Loucy (cell line): Measurements from ENCODE around the gene VAT1L.

Experiments
- H2AFZ ChIP-seq: fragments of 200-600 bp; sonication (generic); 2 replicates; pipeline ENCODE4 v1.6.0; 2016; ENCODE audit warnings: antibody characterized with exemption, mild to moderate bottlenecking, low read length, moderate library complexity
- H3F3A ChIP-seq: fragments of 200-600 bp; 2 replicates; pipeline ENCODE4 v1.6.0; 2016; ENCODE audit warnings: antibody characterized with exemption, low read depth, mild to moderate bottlenecking
- H3K27me3 ChIP-seq: fragments of 200-600 bp; sonication (generic); 2 replicates; pipeline ENCODE4 v1.6.1; 2014; ENCODE audit warnings: low read length, mild to moderate bottlenecking; ENCODE audit not compliant: insufficient read depth, poor library complexity, severe bottlenecking
- H3K36me3 ChIP-seq: fragments of 200-600 bp; sonication (generic); 2 replicates; pipeline ENCODE4 v1.6.1; 2016; ENCODE audit warnings: low read length; ENCODE audit not compliant: insufficient read depth
- H3K4me1 ChIP-seq: fragments of 200-600 bp; sonication (generic); 2 replicates; pipeline ENCODE4 v1.5.1; 2014; ENCODE audit warnings: low read length, mild to moderate bottlenecking; ENCODE audit not compliant: insufficient read depth, poor library complexity, severe bottlenecking
- H3K4me2 ChIP-seq: fragments of 200-600 bp; sonication (generic); 2 replicates; pipeline ENCODE4 v1.6.0; 2014; ENCODE audit warnings: antibody characterized with exemption, low read length, low read depth, mild to moderate bottlenecking; ENCODE audit not compliant: poor library complexity, severe bottlenecking
- H3K4me3 ChIP-seq: fragments of 200-600 bp; sonication (generic); 2 replicates; pipeline ENCODE4 v1.5.1; 2014; ENCODE audit warnings: low read length, mild to moderate bottlenecking, mixed read lengths; ENCODE audit not compliant: poor library complexity, severe bottlenecking
- H3K79me2 ChIP-seq: fragments of 200-600 bp; sonication (generic); 2 replicates; pipeline ENCODE4 v1.6.1; 2014; ENCODE audit warnings: low read length; ENCODE audit not compliant: insufficient read depth
- H3K9ac ChIP-seq: fragments of 200-600 bp; sonication (generic); 2 replicates; pipeline ENCODE4 v1.6.0; 2014; ENCODE audit warnings: mild to moderate bottlenecking, low read depth, low read length, moderate library complexity; ENCODE audit not compliant: poor library complexity, severe bottlenecking
- H3K9me2 ChIP-seq: fragments of 200-600 bp; sonication (generic); replicated peaks from 2 replicates; pipeline ENCODE4 v1.6.1; 2016; ENCODE audit warnings: low read depth, low read length, mixed read lengths
- H3K9me3 ChIP-seq: fragments of 200-600 bp; sonication (generic); 2 replicates; pipeline ENCODE4 v1.6.1; 2014; ENCODE audit warnings: mild to moderate bottlenecking, antibody characterized with exemption, low read length, low read depth; ENCODE audit not compliant: insufficient read depth
- H4K20me1 ChIP-seq: fragments of 200-600 bp; sonication (generic); 2 replicates; pipeline ENCODE4 v1.6.0; 2014; ENCODE audit warnings: antibody characterized with exemption, low read length, mild to moderate bottlenecking; ENCODE audit not compliant: insufficient read depth, poor library complexity, severe bottlenecking
- CTCF ChIP-seq: fragments of 200-600 bp; sonication (generic); conservative IDR thresholded peaks from 2 replicates; pipeline ENCODE4 v1.5.1; 2014; ENCODE audit warnings: mild to moderate bottlenecking, antibody characterized with exemption, low read length
- EZH2phosphoT487 ChIP-seq: fragments of 200-600 bp; IDR thresholded peaks from 2 replicates; pipeline ENCODE4 v1.6.1; 2018; ENCODE audit warnings: antibody characterized with exemption, mild to moderate bottlenecking, moderate library complexity, borderline replicate concordance

VAT1L gene

DNA sequence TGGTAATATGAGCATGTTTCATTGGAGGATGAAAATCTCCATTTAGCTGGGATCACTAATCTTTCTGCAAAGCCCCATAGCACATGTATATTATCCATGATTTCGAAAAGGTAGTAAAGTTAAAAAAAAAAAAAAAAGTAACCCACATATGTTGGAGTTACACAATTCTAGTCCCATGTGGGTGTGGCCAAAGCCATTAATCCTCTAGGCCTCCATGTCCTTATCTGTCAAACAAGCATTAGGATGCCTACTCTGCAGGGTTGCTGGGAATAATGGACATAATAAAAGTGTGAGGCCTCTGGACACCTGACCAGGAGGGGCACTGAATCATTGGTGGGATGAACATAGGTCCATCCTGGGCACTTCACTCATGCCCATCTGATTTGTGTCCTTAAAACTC lies 29.2 kb upstream of the VAT1L start:
- Histone ChIP-seq H3K36me3 (no peaks in the 10 kb centered on the region), H3K9me3 (no peaks in the 10 kb centered on the region), H3K4me1 (no peaks in the 10 kb centered on the region), H3K4me3 (no peak overlapping the region), H3K9ac (no peak overlapping the region), H3F3A (no peaks in the 10 kb centered on the region), H3K79me2 (no peaks in the 10 kb centered on the region), H4K20me1 (no peaks in the 10 kb centered on the region), H2AFZ (no peak overlapping the region), H3K27me3 (no peaks in the 10 kb centered on the region), H3K9me2 (no peaks in the 10 kb centered on the region), H3K4me2 (no peak overlapping the region)
- TF ChIP-seq EZH2phosphoT487 (no peak), CTCF (no peak)

- H3K4me3 ChIP-seq: no peak overlapping the region
- no peaks in the 10 kb centered on the region for H3K9me2 ChIP-seq
These were observed 28.5 kb upstream of the VAT1L start for GRCh38 chr16:77759821-77760220.

GRCh38 chr16:77760800-77761199 lies 27.6 kb upstream of the VAT1L start:
- no peaks in the 10 kb centered on the region for H3K36me3 ChIP-seq
- no peaks in the 10 kb centered on the region for H3K27me3 ChIP-seq
- H3K4me3 ChIP-seq: no peak overlapping the region
- TF ChIP-seq EZH2phosphoT487: no peak
- TF ChIP-seq CTCF: no peak
- H4K20me1 ChIP-seq: no peaks in the 10 kb centered on the region
- H3K4me2 ChIP-seq: no peak overlapping the region
- H3K9me2 ChIP-seq: no peaks in the 10 kb centered on the region
- no peak overlapping the region for H3K9ac ChIP-seq
- H3K9me3 ChIP-seq: no peaks in the 10 kb centered on the region
- no peak overlapping the region for H2AFZ ChIP-seq
- no peaks in the 10 kb centered on the region for H3K4me1 ChIP-seq
- no peaks in the 10 kb centered on the region for H3K79me2 ChIP-seq
- no peaks in the 10 kb centered on the region for H3F3A ChIP-seq

More at GRCh38 chr16:77759821-77760220, 28.5 kb upstream of the VAT1L start:
- H4K20me1 ChIP-seq: no peaks in the 10 kb centered on the region
- H3K4me2 ChIP-seq: no peak overlapping the region
- H3F3A ChIP-seq: no peaks in the 10 kb centered on the region
- no peak overlapping the region for H2AFZ ChIP-seq
- no peaks in the 10 kb centered on the region for H3K4me1 ChIP-seq
- no peak overlapping the region for H3K9ac ChIP-seq
- H3K27me3 ChIP-seq: no peaks in the 10 kb centered on the region
- no peaks in the 10 kb centered on the region for H3K9me3 ChIP-seq
- no peaks in the 10 kb centered on the region for H3K36me3 ChIP-seq
- no peak for TF ChIP-seq CTCF
- TF ChIP-seq EZH2phosphoT487: no peak
- no peaks in the 10 kb centered on the region for H3K79me2 ChIP-seq
